ENCODE measurements around the gene LRRC52.
"Not testable (repeated sequence)": the region's sequence is repeated elsewhere in the genome, so short reads cannot be mapped to it uniquely, and the experiment has no call there.

LRRC52 gene

DNA sequence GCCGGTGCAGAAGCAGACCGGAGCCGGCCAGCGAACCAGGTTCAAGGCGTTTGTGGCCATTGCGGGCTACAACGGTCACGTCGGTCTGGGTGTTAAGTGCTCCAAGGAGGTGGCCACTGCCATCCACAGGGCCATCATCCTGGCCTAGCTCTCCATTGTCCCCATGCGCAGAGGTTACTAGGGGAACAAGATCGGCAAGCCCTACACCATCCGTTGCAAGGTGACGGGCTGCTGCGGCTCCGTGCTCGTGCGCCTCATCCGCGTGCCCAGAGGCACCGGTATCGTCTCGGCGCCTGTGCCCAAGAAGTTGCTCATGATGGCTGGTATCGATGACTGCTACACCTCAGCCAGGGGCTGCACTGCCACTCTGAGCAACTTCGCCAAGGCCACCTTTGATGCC lies 38.1 kb downstream of the LRRC52 start:
- no peak for DNase-seq (ENCODE audit: low read depth)

DNA sequence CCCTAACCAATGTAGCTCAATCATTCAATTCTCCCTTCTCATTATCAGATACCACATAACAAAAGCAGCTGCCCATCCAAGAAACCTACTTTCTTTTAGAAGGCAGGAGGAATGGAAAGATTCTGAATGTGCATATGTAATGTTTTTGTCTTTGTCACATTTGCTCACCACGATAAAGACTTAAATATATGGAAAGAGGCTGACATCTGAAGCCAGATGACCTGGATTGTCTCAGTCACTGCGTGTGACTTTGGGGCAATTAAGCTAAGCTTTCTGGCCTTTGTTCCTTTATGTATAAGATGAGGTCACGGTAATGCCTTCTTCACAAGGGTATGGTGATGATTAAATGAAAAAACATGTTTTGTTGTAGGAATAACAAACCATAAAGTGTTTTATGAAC lies 42.6 kb downstream of the LRRC52 start:
- no peak for DNase-seq (ENCODE audit: low read depth)

DNA sequence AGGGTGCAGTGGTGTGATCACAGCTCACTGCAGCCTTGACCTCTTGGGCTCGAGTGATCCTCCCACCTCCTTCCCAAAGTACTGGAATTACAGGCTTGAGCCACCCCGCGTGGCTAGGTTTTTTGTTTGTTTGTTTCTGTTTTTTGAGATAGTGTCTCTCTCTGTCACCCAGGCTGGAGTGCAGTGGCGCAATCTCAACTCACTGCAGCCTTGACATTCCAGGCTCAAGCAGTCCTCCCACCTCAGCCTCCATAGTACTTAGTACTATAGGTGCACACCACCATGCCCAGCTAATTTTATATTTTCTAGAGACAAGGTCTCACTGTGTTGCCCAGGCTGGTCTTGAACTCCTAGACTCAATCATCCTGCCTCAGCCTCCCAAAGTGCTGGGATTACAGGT lies 47.6 kb downstream of the LRRC52 start:
- not testable (repeated sequence) for DNase-seq (ENCODE audit: low read depth)

DNA sequence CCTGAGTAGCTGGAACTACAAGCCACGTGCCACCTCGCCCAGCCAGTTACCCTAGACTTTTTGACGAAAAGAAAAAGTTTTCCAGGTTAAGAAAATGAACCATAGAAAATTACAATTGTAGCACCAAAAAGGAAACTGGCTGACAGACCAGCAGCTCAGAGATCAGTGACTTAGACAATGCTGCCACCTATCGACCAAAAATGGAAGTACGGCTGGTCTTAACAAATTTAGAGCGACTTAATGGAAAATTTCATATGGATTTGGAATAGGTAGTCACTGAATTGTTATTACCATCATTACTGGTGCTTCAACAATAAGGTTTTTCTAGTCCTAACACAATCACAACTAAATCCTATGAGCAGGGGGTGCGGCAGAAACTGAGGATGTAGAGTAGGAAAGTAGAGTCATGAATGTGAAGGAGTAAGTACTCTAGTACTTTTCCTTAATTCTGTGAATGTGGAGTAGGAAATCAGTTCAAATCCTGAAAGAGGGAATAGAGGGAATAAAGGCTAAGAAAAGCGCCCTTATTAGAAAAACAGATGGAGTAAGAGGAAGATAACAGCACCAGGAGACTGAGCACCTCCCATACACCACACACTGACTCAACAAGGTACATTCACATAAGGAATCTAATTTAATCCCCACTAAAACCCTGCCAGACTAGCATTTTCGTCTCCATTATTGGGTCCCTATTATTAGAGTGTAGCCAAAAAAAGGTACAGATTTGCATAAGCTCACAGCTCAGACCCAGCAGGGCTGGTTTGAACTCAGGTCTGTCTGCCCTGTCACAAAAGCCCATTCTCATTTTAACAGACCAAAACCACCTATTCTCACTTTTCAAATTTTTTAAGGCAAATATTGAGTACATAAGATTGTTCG lies 49.4 kb downstream of the LRRC52 start:
- peak; percentile 75 for DNase-seq (ENCODE audit: low read depth)

DNA sequence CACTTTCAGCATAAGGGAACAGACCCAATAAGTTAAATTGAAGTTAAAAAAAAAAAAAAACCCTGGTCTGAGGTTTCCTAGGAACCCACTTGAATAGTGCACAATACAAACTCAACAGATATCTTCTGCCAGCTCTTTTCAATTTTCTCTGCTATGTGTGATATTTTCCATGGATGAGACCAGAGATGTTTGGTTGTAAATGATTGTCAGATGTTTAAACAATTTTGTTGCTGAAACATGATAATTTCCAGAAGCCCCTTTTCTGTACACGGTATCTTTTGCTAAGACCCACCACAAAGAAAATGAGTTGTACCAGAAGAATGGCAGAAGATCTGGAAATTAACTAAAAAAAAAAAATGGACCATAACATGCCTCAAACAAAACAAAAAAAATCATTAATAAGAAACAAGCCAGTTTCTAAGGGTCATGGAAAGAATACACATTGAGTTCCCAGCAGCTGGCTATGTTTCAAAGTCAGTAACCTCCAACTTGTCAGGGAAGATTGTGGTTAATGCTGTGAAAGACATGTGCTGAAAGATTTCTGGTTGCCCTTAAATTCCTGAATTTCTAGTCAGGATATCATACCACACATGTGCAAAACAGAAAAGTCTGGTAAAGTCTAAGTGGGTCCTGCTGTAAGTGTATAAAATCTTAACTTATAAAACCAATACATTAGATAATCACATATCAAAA lies 51.6 kb downstream of the LRRC52 start:
- DNase-seq (ENCODE audit: low read depth), result peak; percentile 47

DNA sequence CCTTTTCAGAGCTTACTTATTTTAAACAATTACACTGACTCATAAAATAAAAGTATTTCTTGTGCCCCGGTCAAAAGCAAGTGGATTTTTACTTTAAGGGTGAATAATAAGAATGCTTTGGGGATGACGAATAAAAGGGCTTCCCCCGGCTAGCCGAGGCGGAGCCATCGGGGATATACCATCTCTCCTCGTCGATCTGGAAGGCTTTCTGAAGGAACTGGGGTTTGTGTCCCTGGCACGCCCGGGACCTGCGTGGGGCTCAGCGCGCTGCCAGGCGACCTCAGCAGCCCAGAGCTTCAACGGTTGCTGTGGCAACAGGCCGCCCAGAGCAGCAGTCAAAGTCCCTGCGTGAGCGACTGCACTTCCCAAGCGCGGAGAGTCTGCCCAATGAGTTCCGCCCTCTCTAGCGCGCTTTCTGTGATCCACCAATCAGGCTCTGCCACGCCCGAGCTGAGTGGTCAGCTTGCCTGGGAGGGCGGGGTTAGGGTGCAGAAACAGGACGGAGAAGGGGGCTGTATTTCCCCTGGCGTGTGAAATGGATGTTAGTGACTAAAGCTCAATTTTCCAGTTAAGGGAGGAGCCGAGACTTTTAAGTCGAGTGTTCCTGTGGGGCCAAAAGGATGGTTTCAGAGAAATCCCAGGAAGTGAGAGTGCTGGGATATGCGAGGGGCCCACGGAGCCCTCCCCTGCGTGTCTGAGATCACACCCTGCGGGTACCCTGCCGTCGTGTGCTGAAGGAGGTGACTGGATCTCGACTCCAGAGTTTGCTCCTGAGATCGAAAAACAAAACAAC lies 54.3 kb downstream of the LRRC52 start:
- peak; percentile 92 for DNase-seq (ENCODE audit: low read depth)

DNA sequence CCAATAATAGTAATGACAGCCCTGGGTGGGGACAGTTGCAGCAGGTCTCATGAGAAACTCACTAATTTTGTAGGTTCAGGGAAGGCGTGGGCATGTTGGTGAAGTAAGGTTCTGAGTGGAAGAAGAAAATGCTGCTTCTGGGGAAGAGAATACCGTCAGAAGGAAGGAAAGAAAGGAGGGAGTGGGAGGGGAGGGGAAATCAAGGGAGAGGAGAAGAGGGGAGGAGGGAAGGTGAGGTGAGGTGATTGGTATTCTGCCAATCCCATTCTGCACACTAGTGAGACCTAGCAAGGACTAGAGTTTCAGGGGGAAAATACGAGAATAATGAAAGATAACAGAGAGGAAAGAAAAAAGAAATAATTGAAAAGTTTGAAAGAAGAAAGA lies 54.9 kb downstream of the LRRC52 start:
- DNase-seq (ENCODE audit: low read depth), result no peak

DNA sequence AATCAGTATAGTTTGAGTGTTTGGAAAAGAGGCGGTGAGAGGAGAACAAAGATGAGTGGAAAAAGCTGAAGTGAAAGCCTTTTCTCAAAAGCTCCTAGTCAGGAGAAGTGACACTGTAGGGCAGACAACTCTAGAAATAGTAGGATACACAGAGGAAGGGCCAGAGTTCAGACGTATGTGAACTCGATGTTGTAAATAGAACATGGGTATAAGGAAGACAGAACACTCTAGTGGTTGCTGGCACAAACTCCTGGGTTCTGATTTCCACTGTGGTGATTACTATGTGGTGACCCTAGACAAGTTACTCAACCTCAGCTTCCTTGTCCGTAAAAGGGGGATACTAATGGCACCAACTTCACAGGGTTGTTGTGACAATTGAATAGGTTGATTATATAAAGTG lies 57.0 kb downstream of the LRRC52 start:
- DNase-seq (ENCODE audit: low read depth), result no peak

DNA sequence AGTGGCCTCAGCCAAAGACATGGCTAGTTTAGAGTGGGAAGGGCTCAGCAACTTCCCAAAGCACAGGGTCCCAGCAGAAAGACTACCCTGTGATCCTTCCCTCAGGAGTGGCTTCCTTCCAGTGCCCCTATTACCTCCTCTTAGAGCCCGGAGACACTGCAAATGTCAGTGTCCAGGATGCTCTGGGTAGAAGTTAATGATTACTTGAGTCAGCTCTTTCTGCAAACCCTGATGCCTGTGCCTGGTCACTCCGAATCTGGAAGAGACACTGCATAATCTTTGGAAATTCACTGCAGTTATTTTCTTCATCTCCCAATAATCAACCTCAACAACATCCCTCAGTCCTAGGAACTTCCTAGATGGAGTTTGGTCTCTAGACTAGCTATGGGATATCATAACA lies 60.0 kb downstream of the LRRC52 start:
- DNase-seq (ENCODE audit: low read depth), result no peak

DNA sequence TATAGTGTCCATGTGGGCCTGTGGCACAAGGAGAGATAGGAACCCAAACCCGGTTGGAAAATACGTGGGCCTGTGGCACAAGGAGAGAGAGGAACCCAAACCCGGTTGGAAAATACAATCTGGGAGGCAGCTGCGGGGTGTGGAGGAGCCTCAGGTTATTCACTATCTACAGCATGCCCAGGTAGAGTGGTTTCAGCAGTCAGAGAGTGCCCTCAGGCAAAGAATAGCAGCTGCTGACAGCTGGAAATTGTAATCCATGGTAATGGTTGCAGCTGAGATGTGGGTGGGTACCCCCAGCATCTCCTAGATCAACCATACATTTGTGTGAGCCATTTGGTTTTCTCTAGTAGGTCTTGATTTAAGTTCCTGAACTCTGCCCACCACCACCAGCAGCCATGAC lies 61.4 kb downstream of the LRRC52 start:
- no peak for DNase-seq (ENCODE audit: low read depth)

DNA sequence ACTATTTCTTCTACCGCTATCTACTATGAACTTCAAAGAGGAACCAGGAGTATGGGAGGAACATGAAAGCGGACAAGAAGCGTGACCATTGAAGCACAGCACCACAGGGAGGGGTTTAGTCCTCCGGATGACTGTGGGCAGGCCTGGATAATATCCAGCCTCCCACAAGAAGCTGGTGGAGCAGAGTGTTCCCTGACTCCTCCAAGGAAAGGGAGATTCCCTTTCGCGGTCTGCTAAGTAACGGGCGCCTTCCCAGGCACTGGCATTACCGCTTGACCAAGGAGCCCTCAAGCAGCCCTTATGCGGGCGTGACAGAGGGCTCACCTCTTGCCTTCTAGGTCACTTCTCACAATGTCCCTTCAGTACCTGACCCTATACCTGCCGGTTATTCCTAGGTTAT lies 62.9 kb downstream of the LRRC52 start:
- not testable (repeated sequence) for DNase-seq (ENCODE audit: low read depth)

DNA sequence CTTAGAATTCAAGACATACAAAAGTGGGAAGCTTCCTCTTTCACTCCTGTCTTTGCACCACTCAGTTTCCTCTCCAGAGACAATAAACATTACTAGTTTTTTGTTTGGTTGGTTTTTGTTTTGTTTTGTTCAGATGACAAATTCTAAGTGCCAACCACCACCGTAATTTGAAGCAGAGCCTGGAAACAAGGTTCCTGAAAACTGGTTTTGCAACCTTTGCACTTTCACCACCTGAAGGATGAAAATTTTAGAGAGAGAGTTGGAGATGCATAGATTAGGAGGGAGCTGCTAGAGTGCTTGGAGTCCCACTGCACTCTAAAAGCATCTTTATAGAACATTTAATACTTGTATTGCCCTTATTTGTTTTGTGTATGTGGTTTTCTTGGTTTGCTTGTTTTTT lies 67.1 kb downstream of the LRRC52 start:
- no peak for DNase-seq (ENCODE audit: low read depth)

DNA sequence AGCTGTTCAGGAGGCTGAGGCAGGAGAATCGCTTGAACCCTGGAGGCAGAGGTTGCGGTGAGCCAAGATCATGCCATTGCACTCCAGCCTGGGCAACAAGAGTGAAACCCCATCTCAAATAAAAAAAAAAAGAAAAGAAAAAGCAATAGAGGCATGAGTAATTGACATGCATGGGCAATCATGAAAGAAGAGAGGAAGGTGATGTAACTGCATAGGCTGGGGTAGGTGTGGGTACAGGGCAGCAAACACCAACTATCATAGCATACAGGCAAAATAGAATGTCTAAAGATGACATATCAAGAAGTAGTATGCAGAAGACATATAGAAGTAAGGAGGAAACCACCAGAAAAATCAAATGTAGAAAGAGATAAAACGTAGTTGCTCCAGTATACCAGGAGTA lies 68.3 kb downstream of the LRRC52 start:
- no peak for DNase-seq (ENCODE audit: low read depth)

Measured in fibroblast of the conjunctiva (primary cell).